GM18867 (cell line): ENCODE measurements around the gene LYRM4.

Experiments used
- ATAC-seq: cut with Tn5 transposase; IDR thresholded peaks from one replicate; pipeline ENCODE4 v1.9.1; 2021; ENCODE audit warnings: mild to moderate bottlenecking, moderate library complexity; ENCODE audit not compliant: unreplicated experiment

LYRM4 gene

DNA sequence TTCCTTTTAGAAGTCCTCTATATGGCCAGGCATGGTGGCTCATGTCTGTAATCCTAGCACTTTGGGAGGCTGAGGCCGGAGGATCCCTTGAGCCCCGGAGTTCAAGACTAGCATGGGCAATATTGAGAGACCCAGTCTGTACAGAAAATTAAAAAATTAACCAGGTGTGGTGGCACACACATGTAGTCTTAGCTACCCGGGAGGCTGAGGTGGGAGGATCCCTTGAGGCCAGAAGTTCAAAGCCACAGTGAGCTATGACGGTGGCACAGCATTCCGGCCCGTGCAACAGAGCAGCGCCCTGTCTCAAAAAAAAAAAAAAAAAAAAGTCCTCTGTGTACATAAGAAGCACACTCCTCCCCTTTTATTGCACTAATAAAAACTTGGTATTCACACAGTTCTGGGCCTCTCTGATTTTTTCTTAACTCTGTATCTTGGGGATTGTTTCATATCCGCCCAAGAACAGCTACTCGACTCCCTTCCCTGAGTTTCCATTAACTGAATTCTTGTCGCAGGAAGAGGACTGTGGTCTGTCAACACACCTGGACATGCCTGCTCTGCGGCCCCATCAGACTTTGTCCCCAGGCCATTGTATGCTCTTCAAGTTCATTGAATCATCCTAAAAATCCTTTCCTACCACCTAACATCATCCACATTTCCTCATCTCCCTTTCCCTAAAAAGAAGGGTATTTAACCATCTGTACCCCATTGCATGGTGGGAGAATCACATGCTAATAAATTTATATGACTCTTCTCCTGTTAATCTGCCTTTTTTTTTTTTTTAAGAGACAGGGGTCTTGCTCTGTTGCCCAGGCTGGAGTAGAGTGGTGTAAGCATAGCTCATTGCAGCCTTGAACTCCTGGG is 201.5 kb downstream of the LYRM4 start:
- ATAC-seq: no peak
